CD4-positive, alpha-beta T cell (primary cell): ENCODE measurements around the gene LEMD2. TPM values are rescaled to one million over a fixed set of nuclear protein-coding genes. Genes with fewer than 3 reads are reported as not detected.

Experiments used
- ATAC-seq: fragments of 200-7000 bp; cut with Tn5 transposase; one replicate; pipeline ENCODE4 v1.10.0; 2022; ENCODE audit warnings: mild to moderate bottlenecking; ENCODE audit not compliant: poor library complexity
- CTCF ChIA-PET: fragments of 350-600 bp; sonication (Branson Sonifier 250); formaldehyde crosslinking; loops from one replicate; lab custom pipeline; 2021; ENCODE audit warnings: antibody characterized with exemption, inconsistent platforms; lab: Charles Lee
- POLR2A ChIA-PET: fragments of 350-600 bp; sonication (Branson Sonifier 250); formaldehyde crosslinking; loops from one replicate; lab custom pipeline; 2021; ENCODE audit warnings: antibody characterized with exemption, inconsistent platforms; lab: Charles Lee
- DNase-seq, 14 experiments: peaks; one replicate each; pipeline ENCODE4 v3.0.0-alpha.2; 2013 to 2020; ENCODE audit warnings: mixed read lengths in 2 of 14
- H3K27ac ChIP-seq, 2 donors: one replicate each; pipeline versions ENCODE4 v1.5.1 to v1.7.0; 2013; ENCODE audit warnings: low read length in 2 of 2, low read depth in 1 of 2, mild to moderate bottlenecking in 1 of 2
- H3K27me3 ChIP-seq, 2 experiments: 1 replicate in 1 of 2; 2 replicates in 1 of 2; pipeline versions ENCODE4 v1.6.1 to v1.7.0; 2013; ENCODE audit warnings: low read length in 2 of 2, control low read depth in 1 of 2, mild to moderate bottlenecking in 1 of 2, moderate library complexity in 1 of 2; ENCODE audit not compliant: insufficient read depth in 2 of 2, control insufficient read depth in 1 of 2
- H3K36me3 ChIP-seq: one replicate; pipeline ENCODE4 v1.6.1; 2013; ENCODE audit warnings: low read length, control low read depth; ENCODE audit not compliant: insufficient read depth
- H3K4me1 ChIP-seq: one replicate; pipeline ENCODE4 v1.6.1; 2013; ENCODE audit warnings: low read length, control low read depth; ENCODE audit not compliant: insufficient read depth
- H3K4me3 ChIP-seq: one replicate; pipeline ENCODE4 v1.5.1; 2013; ENCODE audit warnings: mild to moderate bottlenecking, low read length, moderate library complexity
- H3K9me3 ChIP-seq, 2 experiments: 1 replicate in 1 of 2; 2 replicates in 1 of 2; pipeline versions ENCODE4 v1.6.1 to v1.7.0; 2013; ENCODE audit warnings: low read length in 2 of 2, mild to moderate bottlenecking in 2 of 2, control low read depth in 1 of 2, moderate library complexity in 1 of 2; ENCODE audit not compliant: control insufficient read depth in 1 of 2, insufficient read depth in 1 of 2
- H3K27ac Mint-ChIP-seq: one replicate; pipeline ENCODE4 v1.8.0; 2020; ENCODE audit warnings: mixed read lengths
- H3K27me3 Mint-ChIP-seq: one replicate; pipeline ENCODE4 v1.8.0; 2021; ENCODE audit warnings: mixed read lengths
- H3K36me3 Mint-ChIP-seq: one replicate; pipeline ENCODE4 v1.8.0; 2021; ENCODE audit warnings: low read depth, mixed read lengths
- H3K4me1 Mint-ChIP-seq: one replicate; pipeline ENCODE4 v1.8.0; 2021; ENCODE audit warnings: low read depth, mixed read lengths
- H3K4me3 Mint-ChIP-seq: one replicate; pipeline ENCODE4 v1.8.0; 2020; ENCODE audit warnings: mild to moderate bottlenecking, mixed read lengths
- H3K9me3 Mint-ChIP-seq: one replicate; pipeline ENCODE4 v1.8.0; 2020; ENCODE audit warnings: mixed read lengths
- intact Hi-C, 2 experiments: fragments of 100-400 bp; cut with DNase I in 1 of 2; cut with micrococcal nuclease in 1 of 2; formaldehyde crosslinking; loops; one replicate each; pipeline versions ENCODE4 v1.15.1 to v1.9.0; 2023 to 2025; cut with DNase I, micrococcal nuclease
- total RNA-seq, 174 experiments: library from RNA in 2 of 174; stranded (reverse) in 2 of 174; gene quantifications; one replicate each; pipeline ENCODE4 v1.2.3 and lab custom pipeline; 2021 to 2026
- TF ChIP-seq, protein P1 (sequence below): fragments of 200-600 bp; IDR thresholded peaks from one replicate; pipeline ENCODE4 v1.8.0; 2022; ENCODE audit warnings: antibody characterized with exemption, mild to moderate bottlenecking

The LEMD2 gene
- total RNA-seq, 2 experiments from 2014 or later = 122 to 124 TPM

DNA sequence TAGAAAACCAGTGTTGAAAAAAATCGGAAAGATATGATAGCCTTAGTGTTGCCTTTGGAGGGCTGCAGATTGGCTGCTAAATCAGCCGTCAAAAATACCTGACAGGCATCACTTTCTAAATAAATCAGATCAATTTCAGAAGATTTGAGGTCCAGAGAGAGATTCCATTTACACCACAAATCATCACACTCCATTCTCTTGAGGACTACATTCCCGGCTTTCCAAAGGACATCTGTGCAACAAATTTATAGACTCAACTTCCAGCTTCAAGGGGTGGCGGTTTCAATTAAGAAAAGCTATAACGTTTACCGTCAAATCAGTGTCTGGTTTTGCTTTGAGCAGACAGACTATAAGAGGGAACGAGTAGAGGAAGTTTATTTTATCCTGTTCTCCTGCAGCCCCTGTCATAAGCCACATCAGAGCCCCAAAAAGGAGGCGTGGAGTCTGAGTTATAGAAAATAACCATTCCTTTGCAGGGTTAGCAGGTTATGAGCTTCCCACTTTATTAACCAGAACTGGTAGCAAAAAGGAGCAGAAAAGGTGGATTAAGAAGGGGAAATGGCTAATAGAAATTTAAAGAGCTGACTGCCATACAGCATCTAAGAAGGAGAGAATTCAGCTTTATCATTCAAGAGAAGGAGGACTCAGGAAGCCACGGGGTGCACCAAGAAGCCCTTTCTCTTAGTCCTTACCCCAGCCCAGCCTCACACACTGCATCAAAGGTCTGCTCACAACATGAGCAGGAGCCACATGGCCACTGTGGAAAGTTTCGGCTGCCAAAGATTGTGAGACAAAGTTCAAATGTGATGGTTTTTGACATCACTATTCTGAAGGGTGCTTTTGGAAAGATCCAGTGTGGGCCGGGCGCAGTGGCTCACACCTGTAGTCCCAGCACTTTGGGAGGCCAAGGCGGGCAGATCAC is 64.6 kb downstream of the LEMD2 start:
- peak in 2 of 14 experiments; percentile 20 to 28 for DNase-seq
- H3K9me3 ChIP-seq = no peaks in the 10 kb centered on the region
- peaks cover 4% of the 10 kb centered on the region for H3K27me3 Mint-ChIP-seq
- H3K27me3 ChIP-seq = no peaks in the 10 kb centered on the region
- H3K4me3 Mint-ChIP-seq = peak overlapping the region; percentile 54
- peak; percentile 87 for ATAC-seq
- intact Hi-C loops = no loop called here
- POLR2A ChIA-PET = interaction anchor here (1.0 to 1.3 kb wide), 4 partner anchors 13 to 1392 kb away, joined by 3 to 4 read pairs (median 3); partner anchors contain the start of genes RPS18 and UQCC2
- H3K27ac ChIP-seq = no peak overlapping the region
- no peaks in the 10 kb centered on the region for H3K36me3 ChIP-seq
- CTCF ChIA-PET = interaction anchor here (1.7 kb wide), 1 partner anchor 13 kb away, joined by 7 read pairs; the partner anchor contains the start of gene UQCC2
- H3K4me1 Mint-ChIP-seq = peaks cover 27% of the 10 kb centered on the region
- H3K9me3 Mint-ChIP-seq = no peaks in the 10 kb centered on the region
- TF ChIP-seq, protein P1, sequence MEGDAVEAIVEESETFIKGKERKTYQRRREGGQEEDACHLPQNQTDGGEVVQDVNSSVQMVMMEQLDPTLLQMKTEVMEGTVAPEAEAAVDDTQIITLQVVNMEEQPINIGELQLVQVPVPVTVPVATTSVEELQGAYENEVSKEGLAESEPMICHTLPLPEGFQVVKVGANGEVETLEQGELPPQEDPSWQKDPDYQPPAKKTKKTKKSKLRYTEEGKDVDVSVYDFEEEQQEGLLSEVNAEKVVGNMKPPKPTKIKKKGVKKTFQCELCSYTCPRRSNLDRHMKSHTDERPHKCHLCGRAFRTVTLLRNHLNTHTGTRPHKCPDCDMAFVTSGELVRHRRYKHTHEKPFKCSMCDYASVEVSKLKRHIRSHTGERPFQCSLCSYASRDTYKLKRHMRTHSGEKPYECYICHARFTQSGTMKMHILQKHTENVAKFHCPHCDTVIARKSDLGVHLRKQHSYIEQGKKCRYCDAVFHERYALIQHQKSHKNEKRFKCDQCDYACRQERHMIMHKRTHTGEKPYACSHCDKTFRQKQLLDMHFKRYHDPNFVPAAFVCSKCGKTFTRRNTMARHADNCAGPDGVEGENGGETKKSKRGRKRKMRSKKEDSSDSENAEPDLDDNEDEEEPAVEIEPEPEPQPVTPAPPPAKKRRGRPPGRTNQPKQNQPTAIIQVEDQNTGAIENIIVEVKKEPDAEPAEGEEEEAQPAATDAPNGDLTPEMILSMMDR = no peak
- no peaks in the 10 kb centered on the region for H3K36me3 Mint-ChIP-seq
- no peak overlapping the region for H3K4me3 ChIP-seq
- H3K4me1 ChIP-seq = peaks cover 17% of the 10 kb centered on the region
- peak overlapping the region; percentile 70 for H3K27ac Mint-ChIP-seq

DNA sequence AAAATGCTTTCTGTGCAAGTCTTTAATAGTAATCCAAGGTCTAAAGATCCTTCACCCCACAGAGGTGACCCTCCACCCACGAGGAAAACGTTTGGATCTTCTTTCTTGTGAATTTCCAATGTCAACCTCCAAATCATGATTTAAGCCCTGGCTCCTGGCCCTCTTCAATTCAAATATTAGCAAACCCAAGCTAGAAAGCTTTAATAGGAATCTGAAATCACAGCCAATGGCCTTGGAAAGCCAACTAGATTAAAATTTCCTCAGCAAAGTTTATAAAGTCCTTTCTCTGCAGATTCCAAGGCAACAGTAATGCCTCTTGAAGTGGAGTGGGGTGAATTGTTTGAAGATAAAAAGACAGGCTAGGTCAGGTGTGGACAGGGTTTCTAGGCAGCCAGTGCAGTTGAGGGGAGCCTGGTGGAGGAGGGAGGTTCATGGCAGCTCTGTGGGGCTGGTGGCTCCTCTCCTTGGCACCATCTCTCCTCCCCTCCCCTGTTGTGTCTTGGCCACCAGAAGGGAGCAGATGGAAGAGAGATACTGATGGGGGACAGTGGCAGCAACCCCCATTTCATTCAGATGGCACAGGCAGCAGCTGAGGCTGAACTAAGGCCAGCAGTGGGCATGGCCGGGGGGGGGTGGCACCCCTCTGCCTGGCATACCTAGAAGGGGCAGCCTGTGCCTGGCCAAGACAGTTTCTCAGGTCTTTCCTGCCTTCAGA is 65.4 kb downstream of the LEMD2 start:
- ChIA-PET CTCF (interaction anchor here (1.7 kb wide), 1 partner anchor 12 kb away, joined by 7 read pairs; the partner anchor contains the start of gene UQCC2), POLR2A (interaction anchor here (1.0 to 1.6 kb wide), 4 partner anchors 12 to 1392 kb away, joined by 3 to 5 read pairs (median 4); partner anchors contain the start of gene UQCC2)
- Histone ChIP-seq H3K36me3 (no peaks in the 10 kb centered on the region), H3K4me1 (peaks cover 17% of the 10 kb centered on the region), H3K27ac (no peak overlapping the region), H3K9me3 (no peaks in the 10 kb centered on the region), H3K4me3 (no peak overlapping the region), H3K27me3 (peaks cover 0 to under 1% of the 10 kb centered on the region in 2 experiments)
- H3K4me1 Mint-ChIP-seq = peaks cover 27% of the 10 kb centered on the region
- ATAC-seq (no peak), DNase-seq (no peak)
- no peaks in the 10 kb centered on the region for H3K36me3 Mint-ChIP-seq
- intact Hi-C loops = no loop called here
- TF ChIP-seq, protein P1 = no peak
- peak overlapping the region; percentile 70 for H3K27ac Mint-ChIP-seq
- H3K27me3 Mint-ChIP-seq = peaks cover 4% of the 10 kb centered on the region
- no peak overlapping the region for H3K4me3 Mint-ChIP-seq
- no peaks in the 10 kb centered on the region for H3K9me3 Mint-ChIP-seq

DNA sequence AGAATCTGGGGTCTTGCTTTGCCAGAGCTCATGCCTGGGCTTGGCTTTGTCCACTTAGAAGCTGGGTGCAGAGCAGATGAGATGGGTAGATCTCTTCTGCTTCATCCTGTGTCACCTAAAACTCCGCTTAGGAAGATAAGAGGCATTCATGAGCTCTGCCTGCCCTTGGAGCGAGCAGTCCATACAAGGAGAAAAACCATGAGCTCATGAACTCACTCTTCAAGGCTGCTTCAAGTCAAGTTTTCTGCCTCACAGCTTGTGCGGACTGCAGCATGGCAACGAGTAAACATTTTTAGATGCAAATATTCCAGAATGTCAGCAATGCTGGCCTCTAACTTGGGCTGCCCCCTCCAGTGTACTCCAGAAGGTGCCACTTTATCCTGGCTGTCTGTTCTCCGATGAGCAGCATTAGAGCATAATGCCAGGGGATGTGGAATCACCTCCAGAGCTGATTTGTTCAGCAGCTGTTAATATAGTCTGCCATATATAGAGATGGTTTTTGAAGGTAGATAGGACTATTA is 66.8 kb downstream of the LEMD2 start:
- H3K4me1 Mint-ChIP-seq = peaks cover 27% of the 10 kb centered on the region
- no peak overlapping the region for H3K4me3 Mint-ChIP-seq
- Histone ChIP-seq H3K36me3 (no peaks in the 10 kb centered on the region), H3K4me3 (no peak overlapping the region), H3K9me3 (no peaks in the 10 kb centered on the region), H3K27ac (no peak overlapping the region), H3K27me3 (peaks cover 0 to 2% of the 10 kb centered on the region in 2 experiments), H3K4me1 (peaks cover 17% of the 10 kb centered on the region)
- ChIA-PET POLR2A (interaction anchor here (1.6 kb wide), 1 partner anchor 11 kb away, joined by 5 read pairs; the partner anchor contains the start of gene UQCC2), CTCF (no interaction called here)
- H3K27ac Mint-ChIP-seq = no peak overlapping the region
- TF ChIP-seq, protein P1 = no peak
- H3K36me3 Mint-ChIP-seq = no peaks in the 10 kb centered on the region
- H3K9me3 Mint-ChIP-seq = no peaks in the 10 kb centered on the region
- H3K27me3 Mint-ChIP-seq = peaks cover 4% of the 10 kb centered on the region
- intact Hi-C loops = no loop called here
- ATAC-seq = no peak
- DNase-seq = no peak
